ENCODE data around the gene NMU.
"Not testable (repeated sequence)": the region's sequence is repeated elsewhere in the genome, so short reads cannot be mapped to it uniquely, and the experiment has no call there.

Gene NMU

DNA sequence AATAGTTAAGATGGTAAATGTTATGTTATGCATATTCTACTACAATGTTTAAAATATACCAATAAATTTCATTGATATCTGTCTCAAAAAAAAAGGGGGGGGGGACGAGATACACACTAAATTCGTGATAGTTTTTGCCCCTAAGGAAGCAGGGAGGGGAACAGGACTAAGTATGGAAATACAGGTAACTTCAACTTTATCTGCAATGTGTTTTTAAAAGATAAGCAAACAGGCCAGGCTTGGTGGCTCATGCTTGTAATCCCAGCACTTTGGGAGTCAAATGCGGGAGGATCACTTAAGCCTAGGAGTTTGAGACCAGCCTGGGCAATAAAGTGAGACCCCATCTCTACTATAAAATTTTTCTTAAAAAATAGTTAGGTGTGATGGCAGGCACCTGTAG lies 76.0 kb downstream of the NMU start:
- DNase-seq (ENCODE audit: low read depth): no peak

DNA sequence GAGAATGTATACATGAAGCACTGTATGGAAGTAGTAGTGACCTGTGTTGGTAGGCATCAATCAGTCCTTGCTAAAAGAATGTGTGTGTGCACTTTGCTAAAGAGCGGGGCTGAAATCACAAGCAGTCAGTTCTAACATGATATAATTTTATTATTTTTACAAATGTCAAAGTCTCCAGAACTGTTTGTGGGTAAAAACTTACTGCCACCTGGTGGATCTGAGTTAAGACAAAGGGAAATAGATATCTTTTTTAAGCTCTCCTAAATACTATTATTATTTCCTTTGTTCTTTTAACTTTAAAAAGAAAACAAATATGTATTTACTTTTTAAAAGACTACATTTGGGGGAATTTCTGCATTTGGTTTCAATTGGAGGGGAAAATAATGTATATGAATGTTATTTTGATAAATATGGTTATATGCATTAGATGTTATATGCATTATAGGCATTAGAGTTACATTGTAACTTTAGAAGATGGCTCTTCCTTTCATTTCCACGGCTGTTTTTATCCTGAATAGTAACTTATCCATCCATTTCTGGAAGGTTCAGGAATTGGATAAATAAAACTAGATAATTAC lies 81.6 kb downstream of the NMU start:
- no peak for DNase-seq (ENCODE audit: low read depth)

DNA sequence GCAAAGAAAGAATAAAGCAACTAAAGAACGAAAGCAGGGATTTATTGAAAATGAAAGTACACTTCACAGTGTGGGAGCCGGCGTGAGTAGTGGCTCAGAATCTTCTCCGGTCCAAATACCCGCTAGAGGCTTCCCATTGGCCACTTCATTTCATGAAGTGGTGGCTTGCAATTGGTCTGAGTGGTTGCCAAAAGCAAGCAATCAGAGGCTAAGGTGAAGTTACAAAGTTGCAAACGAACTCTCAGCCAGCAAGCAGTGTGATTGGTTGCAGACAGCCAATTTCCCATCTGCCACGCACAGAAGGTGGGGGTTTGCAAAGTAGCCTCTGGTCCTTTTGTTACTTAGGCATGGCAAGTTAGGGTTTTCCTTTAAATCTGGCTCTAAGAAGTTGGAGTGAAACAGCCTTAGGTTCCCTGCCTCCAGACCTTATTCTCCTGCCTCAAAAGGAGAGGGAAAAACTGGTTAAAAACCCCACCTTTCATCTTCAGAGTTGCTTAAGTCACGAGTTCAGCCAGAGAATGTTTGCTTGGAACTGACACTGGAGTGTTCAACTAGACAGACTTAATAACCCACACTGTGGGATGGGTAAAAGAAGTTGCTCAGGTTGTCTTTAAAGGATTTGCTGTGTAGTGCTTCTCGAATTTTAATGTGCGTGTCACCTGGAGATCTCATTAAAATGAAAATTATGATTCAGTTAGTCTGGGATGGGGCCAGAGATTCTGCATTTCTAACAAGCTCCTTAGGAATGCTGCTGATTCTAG lies 82.5 kb downstream of the NMU start:
- DNase-seq (ENCODE audit: low read depth): no peak

DNA sequence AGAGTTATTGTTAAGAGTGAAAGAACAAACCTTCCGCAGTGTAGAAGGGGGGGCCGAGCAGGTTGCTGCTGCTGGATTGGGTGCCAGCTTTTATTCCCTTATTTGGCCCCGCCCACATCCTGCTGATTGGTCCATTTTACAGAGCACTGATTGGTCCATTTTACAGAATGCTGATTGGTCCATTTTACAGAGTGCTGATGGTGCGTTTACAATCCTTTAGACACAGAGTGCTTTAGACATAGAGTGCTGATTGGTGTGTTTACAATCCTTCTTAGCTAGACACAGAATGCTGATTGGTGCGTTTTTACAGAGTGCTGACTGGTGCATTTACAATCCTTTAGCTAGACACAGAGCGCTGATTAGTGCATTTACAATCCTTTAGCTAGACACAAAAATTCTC lies 84.1 kb downstream of the NMU start:
- not testable (repeated sequence) for DNase-seq (ENCODE audit: low read depth)

DNA sequence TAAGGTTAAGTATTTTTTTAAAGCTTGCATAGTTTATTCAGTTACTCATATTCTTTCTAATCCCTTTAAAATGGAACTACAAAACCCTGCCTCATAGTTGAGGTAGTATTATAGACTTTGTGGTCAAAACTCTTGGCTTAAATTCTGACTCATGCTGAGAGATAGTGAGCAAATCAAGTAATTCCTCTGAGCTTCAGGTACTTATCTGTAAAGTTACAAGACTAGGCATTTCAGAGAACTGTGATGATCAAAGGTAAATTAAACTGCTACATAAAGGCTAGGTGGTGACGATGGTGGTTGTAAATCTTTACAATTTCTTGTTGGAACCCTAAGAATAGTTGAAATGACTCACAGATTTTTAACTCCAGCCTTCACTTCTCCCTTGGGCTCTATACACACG lies 86.2 kb downstream of the NMU start:
- DNase-seq (ENCODE audit: low read depth): no peak

DNA sequence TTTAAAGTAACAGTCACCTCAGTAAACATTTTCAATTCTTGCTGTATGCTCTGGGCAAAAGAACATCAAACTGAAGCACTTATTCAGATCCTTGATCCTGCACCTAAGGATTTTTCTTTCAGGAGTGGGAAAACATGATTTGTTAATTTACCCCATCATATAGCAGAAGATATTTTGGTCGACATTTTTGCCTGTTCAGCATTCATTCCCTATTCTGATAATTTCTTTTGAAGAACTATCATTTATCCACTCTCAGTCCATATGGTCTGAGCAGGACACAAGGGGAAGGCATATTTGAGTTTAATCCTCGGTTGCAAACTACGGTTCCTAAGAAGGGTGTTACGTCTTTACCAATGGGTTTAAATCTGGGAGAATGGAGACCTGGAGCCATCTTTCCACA lies 88.2 kb downstream of the NMU start:
- DNase-seq (ENCODE audit: low read depth): no peak

DNA sequence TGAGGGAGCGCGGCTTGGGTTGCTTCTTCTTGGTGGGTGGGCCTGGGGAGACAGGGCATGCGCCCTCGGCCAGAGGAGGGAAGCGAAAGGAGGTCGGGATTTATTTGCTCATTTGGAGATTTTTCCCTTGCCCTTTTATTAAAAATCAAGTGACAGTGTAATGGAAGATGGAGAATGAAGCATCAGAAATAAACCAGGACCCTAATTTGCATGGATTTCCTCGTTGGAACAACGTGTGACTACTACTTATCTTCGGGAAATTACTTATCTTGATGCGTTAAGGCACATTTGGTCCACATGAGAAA lies 88.7 kb downstream of the NMU start:
- no peak for DNase-seq (ENCODE audit: low read depth)

DNA sequence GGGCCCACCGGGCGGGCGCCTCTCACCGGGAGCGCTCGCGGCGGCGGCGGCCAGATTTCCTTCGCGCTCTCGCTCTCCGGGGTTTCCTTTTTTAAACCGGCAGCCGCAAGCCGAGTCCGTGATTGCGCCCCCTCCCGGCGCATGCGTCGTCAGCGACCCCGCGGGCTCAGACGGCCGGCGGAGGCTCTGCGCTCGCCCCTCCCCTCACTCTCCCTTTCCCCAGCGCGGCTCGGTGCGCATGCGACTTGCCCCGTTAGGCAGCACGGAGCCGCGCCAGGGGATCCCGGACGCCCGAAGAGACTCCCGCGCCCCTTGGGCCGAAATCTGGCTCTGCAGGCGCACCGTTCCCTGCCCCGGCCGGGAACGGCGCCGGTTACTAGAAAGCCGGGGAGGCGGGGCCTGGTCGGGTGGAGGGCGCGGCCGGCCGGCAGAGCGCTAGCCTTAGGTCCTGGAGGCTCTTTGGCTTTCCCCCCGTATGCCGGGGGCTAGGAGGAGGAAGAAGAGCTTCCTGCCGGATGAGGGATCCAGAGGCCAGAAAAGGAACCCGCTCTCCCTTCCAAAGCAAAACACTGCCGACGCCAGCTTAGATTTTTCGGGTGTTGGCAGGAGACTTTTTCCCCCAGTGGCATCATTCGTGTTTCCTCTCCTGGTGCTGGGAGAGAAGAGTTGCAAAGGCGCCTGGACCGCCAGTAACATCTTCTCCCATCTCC lies 89.2 kb downstream of the NMU start, which contains the start of gene CLOCK:
CLOCK (minus strand) TSS at position 154 of the 710 bp plus-strand sequence. CDS start 64,124 bp downstream, outside the sequence.
- DNase-seq (ENCODE audit: low read depth): peak; percentile 79

DNA sequence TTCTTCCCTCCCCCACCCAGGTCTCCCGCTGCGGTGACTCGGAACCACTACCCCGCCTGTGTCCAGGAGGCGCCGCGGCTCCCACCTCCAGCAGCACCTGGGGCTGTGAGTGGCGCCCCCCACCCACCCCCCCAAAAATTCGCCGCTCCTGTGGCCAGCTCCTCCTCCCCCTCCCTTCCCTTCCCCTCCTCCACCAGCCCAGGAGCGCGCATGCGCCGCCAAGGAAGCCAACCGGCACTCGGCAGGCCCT lies 89.7 kb downstream of the NMU start:
- no peak for DNase-seq (ENCODE audit: low read depth)

DNA sequence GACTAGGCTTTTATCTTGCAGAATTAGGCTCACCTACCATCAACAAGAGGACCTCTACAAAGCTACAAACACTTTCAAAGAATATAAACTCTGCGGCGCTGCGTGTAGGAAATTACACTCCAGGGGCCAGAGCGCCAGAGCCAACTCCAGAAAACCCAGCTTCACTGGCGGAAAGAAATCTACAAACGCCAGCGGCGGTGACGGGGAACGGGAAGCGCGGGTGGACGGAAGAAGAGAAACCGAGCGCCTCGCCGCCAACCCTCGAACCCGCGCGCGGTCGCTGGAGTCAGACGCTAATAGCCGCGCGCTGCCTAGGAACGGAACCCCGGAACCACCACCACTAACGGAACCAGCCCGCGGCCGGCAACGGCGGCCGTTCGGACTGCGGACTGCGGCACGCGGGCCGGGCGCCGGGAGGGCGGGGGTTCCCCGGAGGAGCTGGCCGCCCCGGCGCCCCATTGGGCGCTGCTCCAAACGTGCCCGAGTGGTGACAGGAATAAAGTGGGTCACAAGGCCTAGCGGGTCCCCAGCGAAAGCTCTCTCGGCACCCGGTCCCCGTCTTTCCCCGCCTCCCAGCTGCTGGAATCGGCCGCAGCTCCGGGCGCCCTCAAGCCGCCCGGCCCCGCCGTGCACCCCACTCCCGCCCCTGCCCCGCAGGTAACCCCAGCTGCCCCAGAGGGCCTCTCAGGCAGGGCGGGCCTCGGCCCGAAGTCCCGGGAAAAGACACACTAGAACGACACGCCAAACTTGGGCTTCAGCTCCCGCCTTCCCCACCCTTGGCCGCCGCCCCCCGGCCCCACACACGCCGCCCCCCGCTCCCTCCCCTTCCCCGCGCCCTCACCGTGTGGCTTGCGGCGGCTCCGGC lies 90.2 kb downstream of the NMU start:
- peak; percentile 49 for DNase-seq (ENCODE audit: low read depth)
